ENCODE results near the gene LILRB5. TPM values are rescaled to one million over a fixed set of nuclear protein-coding genes. Genes with fewer than 3 reads are reported as not detected.

LILRB5 gene
- total RNA-seq, result not detected in 2 replicates

GRCh38 chr19:54257116-54257480 lies at the start of gene LILRB5:
TSS of gene LILRB5 (minus strand) at chr19:54257273. CDS start at chr19:54257193, 80 bp downstream.

GRCh38 chr19:54281007-54281728 lies 24.1 kb upstream of the LILRB5 start, which contains the start of gene LILRB2:
TSS of gene LILRB2 (minus strand) at chr19:54281110. CDS start at chr19:54280496, 614 bp downstream.

GRCh38 chr19:54242646-54243045 lies 14.4 kb downstream of the LILRB5 start, which contains the start of gene LILRA6:
TSS of gene LILRA6 (minus strand) at chr19:54242790.

GRCh38 chr19:54222474-54223276 lies 34.4 kb downstream of the LILRB5 start, which contains the start of gene LILRB3:
TSS of gene LILRB3 (minus strand) at chr19:54223007. CDS start at chr19:54222976, 31 bp downstream.

Other genes starting within 250 kb of the LILRB5 start
- gene VSTM1, start 193.4 kb downstream of the LILRB5 start, total RNA-seq, result not detected in 2 replicates
- gene TARM1, start 175.9 kb downstream of the LILRB5 start, total RNA-seq, result not detected in 2 replicates
- gene OSCAR, start 156.5 kb downstream of the LILRB5 start, total RNA-seq, result 0.35 and 2.3 TPM in 2 replicates
- gene NDUFA3, start 154.4 kb downstream of the LILRB5 start, total RNA-seq, result 15.9 and 35.4 TPM in 2 replicates
- gene TFPT, start 141.6 kb downstream of the LILRB5 start, total RNA-seq, result 14.1 and 20.3 TPM in 2 replicates
- 43.7 and 43.9 TPM in 2 replicates for gene PRPF31, start 141.5 kb downstream of the LILRB5 start, total RNA-seq
- gene CNOT3, start 119.5 kb downstream of the LILRB5 start, total RNA-seq, result 10.7 and 18.0 TPM in 2 replicates
- 6.3 and 7.8 TPM in 2 replicates for gene LENG1, start 97.6 kb downstream of the LILRB5 start, total RNA-seq
- gene TMC4, start 84.1 kb downstream of the LILRB5 start, total RNA-seq, result 0.47 and 1.3 TPM in 2 replicates
- 64.2 and 66.3 TPM in 2 replicates for gene MBOAT7, start 67.7 kb downstream of the LILRB5 start, total RNA-seq
- gene TSEN34, start 66.0 kb downstream of the LILRB5 start, total RNA-seq, result 114 and 119 TPM in 2 replicates
- 2,453 and 3,108 TPM in 2 replicates for gene RPS9, start 56.4 kb downstream of the LILRB5 start, total RNA-seq
- not detected in 2 replicates for gene LILRB3, start 34.3 kb downstream of the LILRB5 start, total RNA-seq
- gene LILRA6, start 14.5 kb downstream of the LILRB5 start, total RNA-seq, result not detected in 2 replicates
- not detected in 2 replicates for gene LILRB2, start 23.8 kb upstream of the LILRB5 start, total RNA-seq
- not detected in 2 replicates for gene LILRA5, start 55.9 kb upstream of the LILRB5 start, total RNA-seq
- not detected in 2 replicates for gene LILRA4, start 81.9 kb upstream of the LILRB5 start, total RNA-seq
- gene LAIR1, start 107.7 kb upstream of the LILRB5 start, total RNA-seq, result not detected in 2 replicates
- 0.23 TPM in 1 of 2 replicates, not detected in the other for gene TTYH1, start 158.2 kb upstream of the LILRB5 start, total RNA-seq
- gene LENG8, start 191.9 kb upstream of the LILRB5 start, total RNA-seq, result 32.9 and 46.9 TPM in 2 replicates
- 10.2 and 11.6 TPM in 2 replicates for gene LENG9, start 206.5 kb upstream of the LILRB5 start, total RNA-seq
- 89.0 and 101 TPM in 2 replicates for gene CDC42EP5, start 216.0 kb upstream of the LILRB5 start, total RNA-seq
- gene LAIR2, start 245.6 kb upstream of the LILRB5 start, total RNA-seq, result not detected in 2 replicates